ENCODE measurements around the gene NPPA. TPM values are rescaled to one million over a fixed set of nuclear protein-coding genes. Genes with fewer than 3 reads are reported as not detected.

Gene NPPA
- total and polyA plus RNA-seq, 9 of the 15 experiments (the other 6 are each of a cell fraction or from before 2014, with no cell fraction given), result not detected

- POLR2A ChIA-PET, result interaction anchor here (1.4 to 8.2 kb wide), 3 partner anchors 10 to 40 kb away, joined by 5 to 114 read pairs (median 11); no protein-coding TSS in a partner anchor
- no peak for FAIRE-seq
These were observed 22.1 kb upstream of the NPPA start for GRCh38 chr1:11869650-11870207.

GRCh38 chr1:11869104-11869503 lies 21.5 kb upstream of the NPPA start:
- H4K20me1 ChIP-seq (replicated peaks; ENCODE audit: control insufficient read depth, insufficient read depth, low read length), result no peaks in the 10 kb centered on the region
- POLR2A ChIA-PET, result interaction anchor here (0.5 to 8.2 kb wide), 5 partner anchors 11 to 72 kb away, joined by 3 to 114 read pairs (median 5); no protein-coding TSS in a partner anchor
- H3K27me3 ChIP-seq (ENCODE audit: control insufficient read depth in 2 of 2, insufficient read depth in 2 of 2, low read length in 2 of 2), result peaks cover 8 to 9% of the 10 kb centered on the region in 2 experiments; a peak in 4 of 5 replicates
- no TSS peak for BruUV-seq (replicated peaks)
- no peak overlapping the region for H3K4me3 ChIP-seq
- in situ Hi-C loops (cut with MboI), result no loop called here
- TF ChIP-seq E4F1 (CRISPR knock-in tag; IDR thresholded peaks at IDR 0.05; ENCODE audit: borderline replicate concordance) (no peak), BCL6 (CRISPR knock-in tag; IDR thresholded peaks at IDR 0.05) (no peak), KDM4B (IDR thresholded peaks at IDR 0.05; ENCODE audit: borderline replicate concordance in 2 of 2, low read depth in 1 of 2) (no peak), ZNF511 (CRISPR knock-in tag; IDR thresholded peaks at IDR 0.05) (no peak), ZNF121 (CRISPR knock-in tag; conservative IDR thresholded peaks at IDR 0.05) (peak; percentile 58), TAF15 (IDR thresholded peaks at IDR 0.05; ENCODE audit: low read depth, low read length) (no peak)
- intact Hi-C loops (cut with micrococcal nuclease), result no loop called here
- H3K4me1 ChIP-seq (replicated peaks in 1 of 2; ENCODE audit: control insufficient read depth in 2 of 2, insufficient read depth in 2 of 2, low read length in 2 of 2), result peaks cover 4 to 8% of the 10 kb centered on the region in 2 experiments; a peak in 4 of 5 replicates
- ATAC-seq (no peak), DNase-seq (ENCODE audit: extremely low read depth in 1 of 4, low spot score in 3 of 4) (no peak), FAIRE-seq (no peak)
- no peaks in the 10 kb centered on the region for H3K9me3 ChIP-seq (replicated peaks; ENCODE audit: control insufficient read depth, insufficient read depth, low read depth, low read length)
- H3K9ac ChIP-seq (ENCODE audit: insufficient read depth in 1 of 2, low read depth in 2 of 2, low read length in 2 of 2), result no peak overlapping the region
- 7% methylated on average over 3 of the region's 3 CpGs for WGBS (ENCODE audit: insufficient coverage, low coverage, missing lambda C conversion rate)
- no peaks in the 10 kb centered on the region for H3K9me1 ChIP-seq (ENCODE audit: control insufficient read depth, insufficient read depth, low read length)
- CTCF ChIA-PET (ENCODE audit: low intra/inter-chr PET ratio), result no interaction called here
- H3K36me3 ChIP-seq (ENCODE audit: control insufficient read depth, insufficient read depth, low read length), result no peaks in the 10 kb centered on the region
- H3K79me2 ChIP-seq (ENCODE audit: control insufficient read depth, insufficient read depth, low read length), result no peaks in the 10 kb centered on the region
- H3K27ac ChIP-seq (ENCODE audit: extremely low read depth, low read depth, low read length), result no peak overlapping the region
- H3K4me2 ChIP-seq (ENCODE audit: insufficient read depth, low read length), result no peak overlapping the region
- H2AFZ ChIP-seq (ENCODE audit: low read depth, low read length), result no peak overlapping the region

More at GRCh38 chr1:11869650-11870207, 22.1 kb upstream of the NPPA start:
- no peak overlapping the region for H3K4me2 ChIP-seq (ENCODE audit: insufficient read depth, low read length)
- in situ Hi-C loops (cut with MboI), result no loop called here
- intact Hi-C loops (cut with micrococcal nuclease), result no loop called here
- BruUV-seq (replicated peaks), result no TSS peak
- no peak overlapping the region for H3K4me3 ChIP-seq
- peaks cover 4 to 13% of the 10 kb centered on the region in 2 experiments; a peak in 4 of 5 replicates for H3K4me1 ChIP-seq (replicated peaks in 1 of 2; ENCODE audit: control insufficient read depth in 2 of 2, insufficient read depth in 2 of 2, low read length in 2 of 2)
- no peaks in the 10 kb centered on the region for H4K20me1 ChIP-seq (replicated peaks; ENCODE audit: control insufficient read depth, insufficient read depth, low read length)
- TF ChIP-seq CBFA2T3 (IDR thresholded peaks at IDR 0.05), result no peak
- 0 out of 4 replicates have a peak, but pooled peaks of 1 of the 2 experiments have one; percentile 2 for TF ChIP-seq RAD21 (CRISPR knock-in tag; conservative IDR thresholded peaks at IDR 0.05 in 1 of 2, IDR thresholded peaks at IDR 0.05 in 1 of 2)
- TF ChIP-seq SRSF3 (IDR thresholded peaks at IDR 0.05; ENCODE audit: insufficient read depth, low read length), result no peak
- ATAC-seq, result peak; percentile 19
- CTCF ChIA-PET (ENCODE audit: low intra/inter-chr PET ratio), result interaction anchor here (0.6 kb wide), 1 partner anchor 21 kb away, joined by 4 read pairs; no protein-coding TSS in a partner anchor
- H3K9me3 ChIP-seq (replicated peaks; ENCODE audit: control insufficient read depth, insufficient read depth, low read depth, low read length), result no peaks in the 10 kb centered on the region
- WGBS (ENCODE audit: insufficient coverage, low coverage, missing lambda C conversion rate), result 14% methylated on average over 5 of the region's 5 CpGs
- H3K27me3 ChIP-seq (ENCODE audit: control insufficient read depth in 2 of 2, insufficient read depth in 2 of 2, low read length in 2 of 2), result peaks cover 8 to 9% of the 10 kb centered on the region in 2 experiments; a peak in 4 of 5 replicates
- H3K9me1 ChIP-seq (ENCODE audit: control insufficient read depth, insufficient read depth, low read length), result no peaks in the 10 kb centered on the region
- no peak for DNase-seq (ENCODE audit: extremely low read depth in 1 of 4, low spot score in 3 of 4)
- H3K27ac ChIP-seq (ENCODE audit: extremely low read depth, low read depth, low read length), result no peak overlapping the region
- no peak overlapping the region for H3K9ac ChIP-seq (ENCODE audit: insufficient read depth in 1 of 2, low read depth in 2 of 2, low read length in 2 of 2)
- no peaks in the 10 kb centered on the region for H3K79me2 ChIP-seq (ENCODE audit: control insufficient read depth, insufficient read depth, low read length)
- H3K36me3 ChIP-seq (ENCODE audit: control insufficient read depth, insufficient read depth, low read length), result no peaks in the 10 kb centered on the region
- H2AFZ ChIP-seq (ENCODE audit: low read depth, low read length), result no peak overlapping the region

All from K562 (cell line).